ENCODE results near the gene NPR2.

NPR2 gene

GRCh38 chr9:35832814-35833213, 41.4 kb downstream of the NPR2 start:
- in situ Hi-C loops (cut with MboI; ENCODE audit: low pct_unique_long_range_greater_than_20kb, low sequenced_read_pairs, unreplicated experiment): no loop called here
- TF ChIP-seq, protein P1, sequence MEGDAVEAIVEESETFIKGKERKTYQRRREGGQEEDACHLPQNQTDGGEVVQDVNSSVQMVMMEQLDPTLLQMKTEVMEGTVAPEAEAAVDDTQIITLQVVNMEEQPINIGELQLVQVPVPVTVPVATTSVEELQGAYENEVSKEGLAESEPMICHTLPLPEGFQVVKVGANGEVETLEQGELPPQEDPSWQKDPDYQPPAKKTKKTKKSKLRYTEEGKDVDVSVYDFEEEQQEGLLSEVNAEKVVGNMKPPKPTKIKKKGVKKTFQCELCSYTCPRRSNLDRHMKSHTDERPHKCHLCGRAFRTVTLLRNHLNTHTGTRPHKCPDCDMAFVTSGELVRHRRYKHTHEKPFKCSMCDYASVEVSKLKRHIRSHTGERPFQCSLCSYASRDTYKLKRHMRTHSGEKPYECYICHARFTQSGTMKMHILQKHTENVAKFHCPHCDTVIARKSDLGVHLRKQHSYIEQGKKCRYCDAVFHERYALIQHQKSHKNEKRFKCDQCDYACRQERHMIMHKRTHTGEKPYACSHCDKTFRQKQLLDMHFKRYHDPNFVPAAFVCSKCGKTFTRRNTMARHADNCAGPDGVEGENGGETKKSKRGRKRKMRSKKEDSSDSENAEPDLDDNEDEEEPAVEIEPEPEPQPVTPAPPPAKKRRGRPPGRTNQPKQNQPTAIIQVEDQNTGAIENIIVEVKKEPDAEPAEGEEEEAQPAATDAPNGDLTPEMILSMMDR (IDR thresholded peaks at IDR 0.05; ENCODE audit: extremely low read depth, insufficient read depth, missing control alignments): no peak
- DNase-seq (ENCODE audit: low spot score): no peak

GRCh38 chr9:35834260-35835215, 43.1 kb downstream of the NPR2 start:
- TF ChIP-seq, protein P1 (IDR thresholded peaks at IDR 0.05; ENCODE audit: extremely low read depth, insufficient read depth, missing control alignments): no peak
- no peak for DNase-seq (ENCODE audit: low spot score)
- in situ Hi-C loops (cut with MboI; ENCODE audit: low pct_unique_long_range_greater_than_20kb, low sequenced_read_pairs, unreplicated experiment): no loop called here

DNA sequence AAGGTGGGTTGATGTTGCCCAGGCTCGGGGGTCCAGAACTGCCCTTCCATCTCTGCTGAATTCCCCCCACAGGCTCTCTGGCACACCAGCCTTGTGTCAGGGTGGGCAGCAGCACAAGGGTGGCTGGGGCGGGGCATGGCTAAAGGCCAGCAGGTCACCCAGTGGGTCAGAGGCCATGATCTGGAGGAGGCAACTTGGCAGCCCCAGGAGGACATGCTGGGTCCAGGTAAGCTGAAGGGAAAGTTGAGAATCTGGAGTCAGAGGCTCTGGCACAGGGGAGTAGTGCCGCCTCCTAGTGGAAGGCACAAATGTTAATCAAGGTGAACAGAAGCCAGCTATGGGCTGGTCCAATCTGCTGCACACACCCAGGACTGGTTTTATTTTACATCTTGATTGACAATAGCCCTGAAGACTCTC, 43.8 kb downstream of the NPR2 start:
- DNase-seq (ENCODE audit: low spot score): no peak
- TF ChIP-seq, protein P1 (IDR thresholded peaks at IDR 0.05; ENCODE audit: extremely low read depth, insufficient read depth, missing control alignments): peak; percentile 35
- in situ Hi-C loops (cut with MboI; ENCODE audit: low pct_unique_long_range_greater_than_20kb, low sequenced_read_pairs, unreplicated experiment): no loop called here

DNA sequence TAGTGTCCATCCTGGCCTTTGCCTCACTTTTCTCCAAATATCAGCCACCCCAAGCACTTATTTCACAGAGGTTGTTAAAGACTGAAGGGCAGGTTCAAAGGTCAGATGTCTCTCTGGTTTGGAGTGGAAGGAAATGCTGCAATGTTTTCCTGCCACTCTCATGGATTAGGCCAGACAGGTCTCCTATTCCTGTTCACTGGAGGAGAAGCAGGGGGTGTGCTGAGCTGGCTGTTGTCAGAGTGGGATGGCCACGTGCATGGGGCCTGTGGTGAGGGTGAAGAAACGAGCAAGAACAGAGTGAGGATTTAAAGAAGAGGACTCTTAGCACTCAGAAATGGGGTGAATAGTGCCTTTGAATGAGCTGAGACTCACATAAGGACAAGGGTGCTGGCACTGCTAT, 44.4 kb downstream of the NPR2 start:
- in situ Hi-C loops (cut with MboI; ENCODE audit: low pct_unique_long_range_greater_than_20kb, low sequenced_read_pairs, unreplicated experiment): no loop called here
- TF ChIP-seq, protein P1 (IDR thresholded peaks at IDR 0.05; ENCODE audit: extremely low read depth, insufficient read depth, missing control alignments): no peak
- DNase-seq (ENCODE audit: low spot score): no peak

GRCh38 chr9:35836595-35836994, 45.2 kb downstream of the NPR2 start:
- in situ Hi-C loops (cut with MboI; ENCODE audit: low pct_unique_long_range_greater_than_20kb, low sequenced_read_pairs, unreplicated experiment): no loop called here
- TF ChIP-seq, protein P1 (IDR thresholded peaks at IDR 0.05; ENCODE audit: extremely low read depth, insufficient read depth, missing control alignments): no peak
- no peak for DNase-seq (ENCODE audit: low spot score)

- DNase-seq (ENCODE audit: low spot score): no peak
- TF ChIP-seq, protein P1 (IDR thresholded peaks at IDR 0.05; ENCODE audit: extremely low read depth, insufficient read depth, missing control alignments): no peak
- in situ Hi-C loops (cut with MboI; ENCODE audit: low pct_unique_long_range_greater_than_20kb, low sequenced_read_pairs, unreplicated experiment): no loop called here
Measured at GRCh38 chr9:35839926-35840325, 48.5 kb downstream of the NPR2 start.
